ENCODE data around the gene GRID1.

- TF ChIP-seq CTCF (IDR thresholded peaks at IDR 0.05): no peak
- no peak for TF ChIP-seq ZFX (IDR thresholded peaks at IDR 0.05; ENCODE audit: borderline replicate concordance)
Observed at GRCh38 chr10:86295351-86295750, 71.2 kb downstream of the GRID1 start.

Measured in 22Rv1 (cell line).